GM03348 (cell line): Measurements from ENCODE around the gene ULK1.
"Not testable (repeated sequence)": the region's sequence is repeated elsewhere in the genome, so short reads cannot be mapped to it uniquely, and the experiment has no call there.

ENCODE experiments used
- DNase-seq: peaks from one replicate; pipeline ENCODE4 v3.0.0; 2012; ENCODE audit warnings: low spot score

The ULK1 gene

DNA sequence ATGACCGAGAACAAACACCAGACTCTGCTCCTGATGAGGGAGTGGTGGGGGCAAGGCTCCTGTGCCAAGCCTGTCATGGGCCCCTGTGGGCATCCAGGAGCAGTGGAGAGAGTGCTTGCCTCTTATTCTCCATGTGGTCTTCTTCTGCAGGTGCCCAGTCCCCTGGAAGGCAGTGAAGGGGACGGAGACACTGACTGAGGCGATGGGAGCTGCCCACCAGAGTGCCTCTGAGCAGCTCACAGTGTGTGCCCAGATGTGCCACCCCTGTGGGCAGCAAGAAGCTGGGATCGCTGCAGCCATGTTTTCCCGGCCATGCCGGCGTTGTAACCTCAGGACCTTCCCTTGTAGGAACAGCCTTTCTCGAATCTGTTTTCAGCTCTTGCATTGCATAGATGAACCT is 49.0 kb downstream of the ULK1 start:
- no peak for DNase-seq

DNA sequence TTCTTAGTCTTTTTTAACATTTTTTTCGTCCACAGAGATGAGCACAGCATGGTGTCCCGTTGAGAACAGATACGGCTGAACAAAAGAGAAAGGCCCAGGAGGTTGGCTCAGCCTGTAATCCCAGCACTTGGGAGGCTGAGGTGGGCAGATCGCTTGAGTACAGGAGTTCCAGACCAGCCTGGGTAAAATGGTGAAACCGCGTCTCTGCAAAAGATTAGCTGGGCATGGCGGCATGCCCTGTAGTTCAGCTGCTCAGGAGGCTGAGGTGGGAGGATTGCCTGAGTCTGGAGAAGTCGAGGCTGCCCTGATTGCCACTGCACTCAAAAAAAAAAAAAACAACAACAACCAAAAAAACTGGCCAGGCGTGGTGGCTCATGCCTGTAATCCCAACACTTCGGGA is 49.5 kb downstream of the ULK1 start:
- DNase-seq: no peak

DNA sequence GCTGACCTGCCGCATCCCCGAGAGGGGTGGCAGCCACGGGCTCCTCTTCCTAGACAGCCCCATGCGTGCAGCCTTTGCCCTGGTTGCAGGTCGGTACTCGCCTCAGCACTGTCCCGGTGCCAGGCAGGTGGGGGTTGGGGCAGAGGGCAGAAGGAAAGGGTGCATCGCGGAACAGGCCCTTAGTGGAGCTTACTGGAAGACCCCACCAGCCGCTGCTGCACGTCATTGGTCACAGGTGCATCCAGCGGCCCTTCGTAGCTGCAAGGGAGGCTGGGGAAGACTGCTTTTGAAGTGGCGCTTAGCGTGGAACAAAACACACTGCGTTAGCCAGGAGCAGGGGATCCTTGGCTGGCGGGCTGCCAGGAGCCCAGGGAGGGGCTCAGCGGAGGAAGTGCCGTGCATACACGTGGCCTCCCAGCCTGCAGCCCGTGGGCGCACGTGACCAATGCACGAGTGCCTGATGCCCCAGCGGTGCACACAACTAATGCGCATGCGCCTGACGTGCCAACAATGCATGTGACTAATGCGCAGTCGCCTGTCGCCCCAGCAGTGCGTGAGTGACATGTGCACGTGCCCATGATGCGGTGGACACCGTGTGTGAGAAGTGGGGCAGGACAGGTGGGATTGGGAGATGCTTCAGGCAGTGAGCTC is 50.3 kb downstream of the ULK1 start:
- DNase-seq: no peak

DNA sequence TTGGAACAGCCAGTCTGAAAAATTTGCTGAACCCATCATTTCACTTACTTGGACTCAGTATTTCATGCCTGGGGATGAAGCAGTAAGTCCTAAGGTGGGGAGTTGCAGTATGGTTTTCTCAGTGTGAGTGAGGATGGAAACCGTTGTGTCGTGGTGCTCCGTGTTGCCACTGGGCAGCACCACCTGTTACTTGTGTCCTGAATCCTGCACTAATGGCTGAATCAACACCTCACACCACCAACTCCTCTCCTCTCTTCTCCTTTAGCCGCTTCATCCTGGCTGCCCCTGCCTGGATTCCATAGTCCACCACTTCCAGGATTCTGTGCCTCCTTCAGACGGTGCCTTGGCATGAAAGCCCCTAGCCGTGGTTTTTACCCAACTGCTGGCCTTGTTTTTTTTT is 52.3 kb downstream of the ULK1 start:
- no peak for DNase-seq

DNA sequence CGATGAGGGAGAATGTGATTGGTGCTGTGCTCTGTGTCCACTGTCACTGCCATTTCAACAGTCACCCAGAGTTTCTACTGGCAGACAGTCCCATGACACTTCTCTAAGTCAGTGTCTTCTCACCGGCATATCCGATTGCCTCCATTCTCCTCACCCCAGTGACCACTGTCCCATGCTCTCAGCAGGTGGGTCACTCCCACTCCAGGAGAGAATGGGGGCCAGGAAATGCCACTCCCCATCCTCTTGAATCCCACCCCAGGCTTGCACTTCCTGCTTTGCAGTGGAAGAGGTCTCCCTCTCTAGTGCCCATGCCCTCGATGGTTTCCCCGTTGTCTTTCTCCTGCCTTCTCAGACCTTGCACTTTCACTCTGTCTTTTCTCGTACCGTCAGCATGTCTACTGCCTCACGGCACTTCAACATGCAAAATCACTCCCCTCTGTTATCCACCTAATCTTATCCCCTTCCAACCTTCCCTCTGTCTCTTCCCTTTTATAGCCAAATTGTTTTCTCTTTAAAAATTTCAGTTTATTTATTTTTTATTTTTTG is 53.1 kb downstream of the ULK1 start:
- DNase-seq: no peak

DNA sequence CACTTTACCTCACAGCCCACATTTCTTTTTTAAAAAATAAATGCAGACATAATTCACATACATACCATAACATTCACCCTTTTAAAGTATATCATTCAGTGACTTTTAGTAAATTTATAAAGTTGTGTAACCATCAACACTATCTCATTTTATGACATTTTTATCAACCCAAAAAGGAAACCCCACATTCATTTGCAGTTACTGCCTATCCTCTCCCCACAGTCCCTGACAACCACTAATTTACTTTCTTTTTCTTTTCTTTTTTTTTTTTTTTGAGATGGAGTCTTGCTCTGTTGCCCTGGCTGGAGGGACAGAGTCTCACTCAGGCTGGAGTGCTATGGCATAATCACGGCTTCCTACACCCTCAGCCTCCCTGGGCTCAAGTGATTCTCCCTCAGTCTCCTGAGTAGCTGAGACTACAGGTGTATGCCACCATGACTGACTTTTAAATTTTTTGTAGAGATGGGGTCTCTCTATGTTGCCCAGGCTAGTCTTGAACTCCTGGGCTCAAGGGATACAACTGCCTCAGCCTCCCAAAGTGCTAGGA is 53.8 kb downstream of the ULK1 start:
- DNase-seq: no peak

DNA sequence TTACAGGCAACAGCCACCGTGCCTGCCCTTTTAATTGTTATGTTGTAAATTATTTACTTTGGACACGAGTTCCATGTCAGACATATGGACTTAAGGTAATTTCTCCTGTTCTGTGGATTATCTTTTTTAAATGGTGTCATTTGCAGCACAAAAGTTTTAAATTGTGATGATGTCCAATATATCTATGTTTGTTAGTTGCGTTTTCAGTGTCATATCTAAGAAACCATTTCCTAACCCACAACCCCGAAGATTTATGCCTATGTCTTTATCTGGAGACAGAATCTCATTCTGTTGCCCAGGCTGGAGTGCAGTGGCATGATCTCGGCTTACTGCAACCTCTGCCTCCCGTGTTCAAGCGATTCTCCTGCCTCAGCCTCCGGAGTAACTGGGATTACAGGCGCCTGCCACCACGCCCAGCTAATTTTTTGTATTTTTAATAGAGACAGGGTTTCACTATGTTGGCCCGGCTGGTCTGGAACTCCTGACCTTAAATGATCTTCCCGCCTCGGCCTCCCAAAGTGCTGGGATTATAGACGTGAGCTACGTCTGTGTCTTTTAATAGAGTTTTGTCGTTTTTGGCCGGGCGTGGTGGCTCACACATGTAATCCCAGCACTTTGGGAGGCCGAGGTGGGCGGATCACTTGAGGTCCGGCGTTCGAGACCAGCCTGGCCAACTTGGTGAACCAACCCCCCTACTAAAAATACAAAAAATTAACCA is 54.5 kb downstream of the ULK1 start:
- not testable (repeated sequence) for DNase-seq

DNA sequence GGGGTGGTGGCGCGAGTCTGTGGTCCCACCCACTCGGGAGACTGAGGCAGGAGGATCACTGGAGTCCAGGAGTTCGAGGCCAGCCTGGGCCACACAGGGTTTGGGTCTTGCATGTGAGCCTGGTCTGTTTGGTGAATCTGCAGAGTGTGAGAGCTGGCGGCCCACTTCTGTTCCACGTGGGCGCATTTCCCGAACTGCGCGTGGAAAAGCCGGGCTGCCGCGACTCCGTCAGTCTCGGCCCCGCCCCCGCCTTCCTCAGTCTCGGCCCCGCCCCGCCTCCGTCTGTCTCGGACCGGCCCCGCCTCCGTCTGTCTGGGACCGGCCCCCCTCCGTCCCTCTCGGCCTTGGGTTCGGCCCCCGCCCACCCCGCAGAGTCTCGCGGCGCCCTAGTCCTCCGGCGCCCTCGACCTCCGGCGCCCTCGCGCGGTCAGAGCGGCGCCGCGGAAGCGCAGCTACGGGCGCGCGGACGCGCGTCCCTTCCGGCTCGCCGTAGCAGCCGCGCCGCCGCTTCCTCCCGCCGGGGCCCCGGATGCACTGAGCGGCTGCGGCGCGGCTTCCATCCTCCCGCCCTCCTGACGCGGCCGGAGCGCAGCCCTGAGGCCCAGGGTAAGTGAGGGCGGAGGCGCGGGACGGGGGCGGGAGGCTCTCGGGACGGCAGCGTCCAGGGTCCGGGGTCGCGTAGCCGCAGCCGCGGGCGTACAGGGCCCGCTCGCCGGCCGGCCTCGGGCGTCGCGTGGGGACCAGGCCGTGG is 55.2 kb downstream of the ULK1 start, which contains the start of gene EP400:
TSS of gene EP400 (plus strand) at position 512 of the 751 bp plus-strand sequence. CDS start 10,678 bp downstream, outside the sequence.
- DNase-seq: peak; percentile 99

GRCh38 chr12:131950182-131950913 is 55.9 kb downstream of the ULK1 start:
- peak; percentile 74 for DNase-seq

DNA sequence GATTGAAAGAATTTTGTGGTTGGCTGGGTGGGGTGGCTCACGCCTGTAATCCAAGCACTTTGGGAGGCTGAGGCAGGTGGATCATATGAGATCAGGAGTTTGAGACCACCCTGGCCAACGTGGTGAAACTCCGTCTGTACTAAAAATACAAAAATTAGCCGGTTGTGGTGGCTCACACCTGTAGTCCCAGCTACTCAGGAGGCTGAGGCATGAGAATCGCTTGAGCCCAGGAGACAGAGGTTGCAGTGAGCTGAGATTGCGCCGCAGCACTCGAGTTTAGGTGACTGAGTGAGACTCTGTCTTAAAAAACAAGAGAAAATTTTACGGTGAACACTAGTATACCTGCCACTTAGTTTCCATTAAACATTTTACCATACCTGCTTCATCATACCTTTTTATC is 59.4 kb downstream of the ULK1 start:
- DNase-seq: not testable (repeated sequence)

DNA sequence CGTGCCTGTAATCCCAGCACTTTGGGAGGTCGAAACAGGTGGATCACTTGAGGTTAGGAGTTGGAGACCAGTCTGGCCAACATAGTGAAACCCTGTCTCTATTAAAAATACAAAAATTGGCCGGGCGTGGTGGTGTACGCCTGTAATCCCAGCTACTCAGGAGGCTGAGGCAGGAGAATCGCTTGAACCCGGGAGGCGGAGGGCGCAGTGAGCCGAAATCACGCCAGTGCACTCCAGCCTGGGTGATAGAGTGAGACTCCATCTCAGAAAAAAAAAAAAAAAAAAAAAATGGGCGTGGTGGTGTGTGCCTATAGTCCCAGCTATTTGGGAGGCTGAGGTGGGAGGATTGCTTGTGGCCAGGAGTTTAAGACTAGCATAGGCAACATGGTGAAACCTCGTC is 60.0 kb downstream of the ULK1 start:
- DNase-seq: not testable (repeated sequence)

DNA sequence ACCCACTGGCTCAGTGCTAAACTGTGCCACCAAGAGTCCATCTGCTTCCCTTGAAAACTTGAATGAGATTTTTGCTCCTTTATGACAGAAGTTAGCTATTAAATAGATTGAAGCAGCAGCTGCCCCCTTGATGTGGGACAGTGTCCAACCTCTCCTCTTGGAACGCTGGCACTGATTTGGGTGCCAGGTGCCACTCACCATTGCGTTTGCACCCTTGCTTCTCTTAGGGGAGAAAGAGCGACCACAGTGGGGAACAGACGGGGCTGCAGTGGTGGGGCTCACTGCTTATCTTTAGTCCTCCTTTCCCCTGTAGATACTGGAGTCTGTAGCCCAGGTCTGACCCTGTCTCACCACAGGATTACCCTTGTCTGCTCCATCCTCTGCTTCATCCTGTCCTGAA is 64.7 kb downstream of the ULK1 start:
- DNase-seq: no peak

- no peak for DNase-seq
Measured at GRCh38 chr12:131959641-131960589, 65.5 kb downstream of the ULK1 start.

DNA sequence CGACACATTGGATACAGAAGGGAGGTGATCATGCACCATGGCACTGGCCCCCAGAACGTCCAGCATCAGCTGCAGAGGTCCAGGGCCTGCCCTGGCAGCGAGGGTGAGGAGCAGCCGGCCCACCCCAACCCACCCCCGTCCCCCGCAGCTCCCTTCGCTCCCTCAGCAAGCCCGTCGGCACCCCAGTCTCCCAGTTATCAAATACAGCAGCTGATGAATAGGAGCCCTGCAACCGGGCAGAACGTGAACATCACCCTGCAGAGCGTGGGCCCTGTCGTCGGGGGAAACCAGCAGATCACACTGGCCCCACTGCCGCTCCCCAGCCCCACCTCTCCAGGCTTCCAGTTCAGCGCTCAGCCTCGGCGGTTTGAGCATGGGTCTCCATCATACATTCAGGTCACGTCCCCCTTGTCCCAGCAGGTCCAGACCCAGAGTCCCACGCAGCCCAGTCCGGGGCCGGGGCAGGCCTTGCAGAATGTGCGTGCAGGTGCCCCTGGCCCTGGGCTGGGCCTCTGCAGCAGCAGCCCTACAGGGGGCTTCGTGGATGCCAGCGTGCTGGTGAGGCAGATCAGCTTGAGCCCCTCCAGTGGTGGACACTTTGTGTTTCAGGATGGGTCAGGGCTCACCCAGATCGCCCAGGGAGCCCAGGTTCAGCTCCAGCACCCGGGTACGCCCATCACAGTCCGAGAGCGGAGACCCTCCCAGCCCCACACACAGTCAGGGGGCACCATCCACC is 66.3 kb downstream of the ULK1 start:
- DNase-seq: not testable (repeated sequence)

DNA sequence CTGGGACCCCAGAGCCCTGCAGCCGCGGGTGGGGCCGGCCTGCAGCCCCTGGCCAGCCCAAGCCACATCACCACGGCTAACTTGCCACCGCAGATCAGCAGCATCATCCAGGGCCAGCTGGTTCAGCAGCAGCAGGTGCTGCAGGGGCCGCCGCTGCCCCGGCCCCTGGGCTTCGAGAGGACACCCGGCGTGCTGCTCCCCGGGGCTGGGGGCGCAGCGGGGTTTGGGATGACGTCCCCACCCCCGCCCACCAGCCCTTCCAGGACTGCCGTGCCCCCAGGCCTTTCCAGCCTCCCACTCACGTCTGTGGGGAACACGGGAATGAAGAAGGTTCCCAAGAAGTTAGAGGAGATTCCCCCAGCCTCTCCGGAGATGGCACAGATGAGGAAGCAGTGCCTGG is 66.9 kb downstream of the ULK1 start:
- not testable (repeated sequence) for DNase-seq

- DNase-seq: no peak
Measured at GRCh38 chr12:131962069-131962468, 67.6 kb downstream of the ULK1 start.

- no peak for DNase-seq
Measured at GRCh38 chr12:131963381-131963780, 69.0 kb downstream of the ULK1 start.

DNA sequence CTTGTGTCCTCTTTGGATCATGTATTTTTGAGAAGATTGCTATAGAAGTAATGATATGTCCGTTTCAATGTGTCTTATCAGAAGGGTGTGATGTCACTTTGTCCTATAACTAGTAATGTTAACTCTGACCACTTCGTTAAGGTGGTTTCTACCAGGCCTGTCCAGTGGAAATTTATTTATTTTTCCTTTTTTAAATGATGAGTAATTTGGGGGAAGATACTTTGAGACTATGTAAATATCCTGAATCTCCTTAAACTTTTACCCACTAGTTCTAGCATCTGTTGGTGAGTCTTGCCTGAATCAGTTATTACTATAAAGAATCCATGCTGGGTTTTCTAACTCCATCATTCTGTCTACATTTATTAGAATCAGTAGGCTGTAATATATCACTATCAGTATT is 70.7 kb downstream of the ULK1 start:
- no peak for DNase-seq

- no peak for DNase-seq
Measured at GRCh38 chr12:131971226-131971625, 76.8 kb downstream of the ULK1 start.
